ENCODE results near the gene CFAP46. TPM values are rescaled to one million over a fixed set of nuclear protein-coding genes. Genes with fewer than 3 reads are reported as not detected.

Gene CFAP46
- total and polyA plus RNA-seq, 9 of the 15 experiments (the other 6 are each of a cell fraction or from before 2014, with no cell fraction given) = not detected

DNA sequence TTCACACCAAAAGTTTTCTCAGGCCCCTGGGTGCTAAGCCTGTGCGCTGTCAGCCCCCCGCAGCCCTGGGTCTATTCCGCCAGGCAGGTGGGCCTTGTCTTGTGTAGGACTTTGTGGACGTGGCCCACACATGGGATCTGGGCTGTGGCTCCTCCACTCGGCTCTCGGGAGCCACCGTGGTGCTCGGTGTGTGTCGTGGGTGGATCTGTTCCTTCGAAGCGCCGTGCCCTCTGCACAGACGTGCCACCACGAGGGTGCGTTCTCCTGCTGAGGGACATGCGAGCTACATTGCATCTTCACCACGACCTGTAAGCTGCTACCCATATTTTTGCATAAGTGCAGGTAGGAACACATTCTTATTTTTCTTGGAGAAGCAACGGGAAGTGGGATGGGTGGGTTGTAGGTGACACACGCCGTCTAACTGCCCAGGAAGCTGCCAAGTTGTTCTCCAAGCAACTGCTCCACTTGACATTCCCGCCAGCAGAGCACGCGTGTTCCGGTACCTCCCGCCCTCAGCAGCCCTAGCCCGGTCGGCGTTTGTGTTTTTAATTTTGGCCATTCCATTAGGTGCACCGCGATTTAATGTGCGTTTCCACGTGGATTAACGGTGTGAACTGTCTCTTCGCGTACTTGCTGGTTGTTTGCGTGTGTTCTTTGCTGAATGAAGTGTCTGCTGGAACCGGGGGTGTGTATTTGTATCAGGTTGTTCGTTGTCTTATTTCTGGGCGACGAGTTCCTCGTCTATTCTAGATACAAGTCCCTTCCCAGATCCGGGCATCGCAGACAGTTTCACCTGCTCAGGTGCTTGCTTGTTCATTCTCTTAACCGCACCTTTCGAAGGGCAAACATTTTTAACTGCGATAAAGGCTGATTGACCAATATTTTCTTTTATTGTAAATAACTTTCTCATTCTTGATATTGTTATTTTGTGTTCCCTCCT is 47.4 kb upstream of the CFAP46 start:
- no peaks in the 10 kb centered on the region for H3K9me1 ChIP-seq (ENCODE audit: control insufficient read depth, insufficient read depth, low read length)
- H3K4me3 ChIP-seq = no peak overlapping the region
- no peaks in the 10 kb centered on the region for H3K36me3 ChIP-seq (ENCODE audit: control insufficient read depth, insufficient read depth, low read length)
- no peaks in the 10 kb centered on the region for H3K79me2 ChIP-seq (ENCODE audit: control insufficient read depth, insufficient read depth, low read length)
- intact Hi-C loops (cut with micrococcal nuclease) = no loop called here
- ATAC-seq (no peak), FAIRE-seq (no peak), DNase-seq (ENCODE audit: extremely low read depth in 1 of 4, low spot score in 3 of 4) (no peak)
- no peaks in the 10 kb centered on the region for H3K9me3 ChIP-seq (replicated peaks; ENCODE audit: control insufficient read depth, insufficient read depth, low read depth, low read length)
- H3K27ac ChIP-seq (ENCODE audit: extremely low read depth, low read depth, low read length) = no peak overlapping the region
- peaks cover 5 to 21% of the 10 kb centered on the region in 2 experiments; a peak in 3 of 5 replicates for H3K27me3 ChIP-seq (ENCODE audit: control insufficient read depth in 2 of 2, insufficient read depth in 2 of 2, low read length in 2 of 2)
- no TSS peak for BruUV-seq (replicated peaks)
- no peak overlapping the region for H2AFZ ChIP-seq (ENCODE audit: low read depth, low read length)
- in situ Hi-C loops (cut with MboI) = no loop called here
- H4K20me1 ChIP-seq (replicated peaks; ENCODE audit: control insufficient read depth, insufficient read depth, low read length) = no peaks in the 10 kb centered on the region
- TF ChIP-seq ZNF766 (CRISPR knock-in tag; conservative IDR thresholded peaks at IDR 0.05) = no peak
- TF ChIP-seq, protein P1, sequence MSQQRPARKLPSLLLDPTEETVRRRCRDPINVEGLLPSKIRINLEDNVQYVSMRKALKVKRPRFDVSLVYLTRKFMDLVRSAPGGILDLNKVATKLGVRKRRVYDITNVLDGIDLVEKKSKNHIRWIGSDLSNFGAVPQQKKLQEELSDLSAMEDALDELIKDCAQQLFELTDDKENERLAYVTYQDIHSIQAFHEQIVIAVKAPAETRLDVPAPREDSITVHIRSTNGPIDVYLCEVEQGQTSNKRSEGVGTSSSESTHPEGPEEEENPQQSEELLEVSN (IDR thresholded peaks at IDR 0.05; ENCODE audit: borderline replicate concordance in 1 of 2, extremely low read depth in 1 of 2, insufficient read depth in 1 of 2, insufficient read length in 1 of 2, low read depth in 1 of 2, low read length in 1 of 2, poor library complexity in 1 of 2, severe bottlenecking in 1 of 2) = peak in 1 of 2 experiments; percentile 53
- H3K4me1 ChIP-seq (replicated peaks in 1 of 2; ENCODE audit: control insufficient read depth in 2 of 2, insufficient read depth in 2 of 2, low read length in 2 of 2) = peaks cover 0 to 3% of the 10 kb centered on the region in 2 experiments; a peak in 1 of 5 replicates
- 22% methylated on average over 39 of the region's 46 CpGs for WGBS (ENCODE audit: insufficient coverage, low coverage, missing lambda C conversion rate)
- POLR2A ChIA-PET = interaction anchor here (0.7 kb wide), 1 partner anchor 22 kb away, joined by 3 read pairs; no protein-coding TSS in a partner anchor
- CTCF ChIA-PET (ENCODE audit: low intra/inter-chr PET ratio) = no interaction called here
- no peak overlapping the region for H3K4me2 ChIP-seq (ENCODE audit: insufficient read depth, low read length)
- no peak overlapping the region for H3K9ac ChIP-seq (ENCODE audit: insufficient read depth in 1 of 2, low read depth in 2 of 2, low read length in 2 of 2)
